HEK293T (cell line): Measurements from ENCODE around the gene SAMSN1.

Source experiments
- BHLHE40 ChIP-seq: fragments of 450-650 bp; IDR thresholded peaks from 2 replicates; pipeline ENCODE4 v1.6.1; 2016; ENCODE audit warnings: mild to moderate bottlenecking, moderate library complexity, borderline replicate concordance
- FOXA1 ChIP-seq: fragments of 450-650 bp; IDR thresholded peaks from 2 replicates; pipeline ENCODE4 v1.6.1; 2016; ENCODE audit warnings: mild to moderate bottlenecking
- LEF1 ChIP-seq: fragments of 450-650 bp; IDR thresholded peaks from 2 replicates; pipeline ENCODE4 v1.6.1; 2017; ENCODE audit warnings: mild to moderate bottlenecking, borderline replicate concordance
- NFRKB ChIP-seq: fragments of 450-650 bp; IDR thresholded peaks from 2 replicates; pipeline ENCODE4 v1.6.1; 2016; ENCODE audit warnings: mild to moderate bottlenecking, moderate library complexity
- SP1 ChIP-seq: fragments of 450-650 bp; IDR thresholded peaks from 2 replicates; pipeline ENCODE4 v1.6.1; 2017
- SUZ12 ChIP-seq: fragments of 450-650 bp; IDR thresholded peaks from 2 replicates; pipeline ENCODE4 v1.6.1; 2016; ENCODE audit warnings: mild to moderate bottlenecking
- TARDBP ChIP-seq: fragments of 450-650 bp; IDR thresholded peaks from 2 replicates; pipeline ENCODE4 v1.6.1; 2016
- TF ChIP-seq, protein P1 (sequence below): fragments of 450-650 bp; IDR thresholded peaks from 2 replicates; pipeline ENCODE4 v1.6.1; 2016

DNA sequence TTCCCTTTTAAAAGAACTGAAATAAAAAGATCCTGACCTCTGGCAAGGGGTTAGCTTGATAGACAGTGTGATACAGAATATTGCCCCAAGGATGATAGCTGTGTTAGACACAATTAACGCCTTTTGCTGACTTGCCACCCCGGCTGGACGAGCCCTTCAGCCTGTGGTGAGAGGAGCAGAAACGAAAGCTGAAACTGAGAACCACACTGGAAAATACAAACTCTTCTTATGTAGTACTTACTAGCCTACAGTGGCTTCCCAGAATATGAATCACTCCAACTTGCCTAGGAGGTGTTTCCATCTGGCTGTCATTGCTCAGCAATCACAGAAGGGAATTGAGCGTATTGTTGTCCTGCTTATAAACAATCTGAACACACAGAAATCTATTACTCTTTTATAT is 22.9 kb downstream of the SAMSN1 start:
- TF ChIP-seq SP1, result no peak
- TF ChIP-seq FOXA1, result no peak
- TF ChIP-seq, protein P1, sequence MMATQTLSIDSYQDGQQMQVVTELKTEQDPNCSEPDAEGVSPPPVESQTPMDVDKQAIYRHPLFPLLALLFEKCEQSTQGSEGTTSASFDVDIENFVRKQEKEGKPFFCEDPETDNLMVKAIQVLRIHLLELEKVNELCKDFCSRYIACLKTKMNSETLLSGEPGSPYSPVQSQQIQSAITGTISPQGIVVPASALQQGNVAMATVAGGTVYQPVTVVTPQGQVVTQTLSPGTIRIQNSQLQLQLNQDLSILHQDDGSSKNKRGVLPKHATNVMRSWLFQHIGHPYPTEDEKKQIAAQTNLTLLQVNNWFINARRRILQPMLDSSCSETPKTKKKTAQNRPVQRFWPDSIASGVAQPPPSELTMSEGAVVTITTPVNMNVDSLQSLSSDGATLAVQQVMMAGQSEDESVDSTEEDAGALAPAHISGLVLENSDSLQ, result no peak
- TF ChIP-seq BHLHE40, result no peak
- TF ChIP-seq SUZ12, result no peak
- TF ChIP-seq NFRKB, result no peak
- no peak for TF ChIP-seq TARDBP
- TF ChIP-seq LEF1, result no peak
